ENCODE results near the gene EFCAB9.
"Not testable (repeated sequence)": the region's sequence is repeated elsewhere in the genome, so short reads cannot be mapped to it uniquely, and the experiment has no call there.

EFCAB9 gene

DNA sequence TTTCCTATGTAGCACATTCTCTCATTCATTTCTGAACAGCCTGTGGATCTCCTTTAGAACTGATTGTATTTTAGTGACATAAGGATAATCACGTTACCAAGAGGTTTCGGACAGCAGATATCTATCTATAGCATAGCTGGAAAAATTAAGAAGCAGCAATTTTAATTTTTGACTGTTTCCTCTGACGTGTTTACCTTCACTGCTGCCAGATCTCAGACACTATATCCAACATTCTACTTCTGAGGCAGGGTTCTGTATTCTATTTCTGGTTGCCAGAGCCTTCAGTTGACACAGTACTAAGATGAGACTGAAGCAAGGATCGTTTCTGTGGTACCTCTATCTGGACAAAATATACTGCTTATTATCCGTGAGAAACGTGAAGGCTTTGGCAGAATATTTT is at the start of gene EFCAB9:
Gene EFCAB9, plus strand, starts transcription at position 301 of the 400 bp plus-strand sequence. Its CDS starts 1 bp downstream, at position 302.
- no peak for DNase-seq

DNA sequence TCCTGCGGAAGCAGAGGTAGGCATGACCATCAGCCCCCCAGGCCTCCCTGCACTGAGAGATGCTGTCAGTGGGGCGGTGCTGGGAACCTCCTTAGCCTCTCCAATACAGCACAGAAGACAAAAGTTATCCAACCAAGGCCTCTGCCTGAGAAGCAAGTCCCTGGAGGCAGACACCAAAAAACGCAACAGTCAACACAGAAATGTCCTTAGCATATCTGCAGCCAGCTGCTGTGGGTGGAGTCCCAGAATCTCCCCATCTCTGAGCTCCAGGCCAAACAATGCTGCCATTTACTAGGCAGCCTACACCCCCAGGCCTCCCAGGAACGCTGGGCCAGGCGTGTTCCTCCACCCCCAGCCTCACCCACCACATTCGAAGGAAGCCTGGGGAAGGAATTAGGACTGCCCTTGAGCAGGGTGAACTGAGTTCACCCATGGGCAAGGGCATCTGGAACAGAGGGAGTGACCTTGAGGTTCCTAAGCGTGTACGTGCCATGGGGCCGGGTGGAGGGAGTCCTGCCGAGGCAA is 49.6 kb upstream of the EFCAB9 start:
- no peak for DNase-seq

DNA sequence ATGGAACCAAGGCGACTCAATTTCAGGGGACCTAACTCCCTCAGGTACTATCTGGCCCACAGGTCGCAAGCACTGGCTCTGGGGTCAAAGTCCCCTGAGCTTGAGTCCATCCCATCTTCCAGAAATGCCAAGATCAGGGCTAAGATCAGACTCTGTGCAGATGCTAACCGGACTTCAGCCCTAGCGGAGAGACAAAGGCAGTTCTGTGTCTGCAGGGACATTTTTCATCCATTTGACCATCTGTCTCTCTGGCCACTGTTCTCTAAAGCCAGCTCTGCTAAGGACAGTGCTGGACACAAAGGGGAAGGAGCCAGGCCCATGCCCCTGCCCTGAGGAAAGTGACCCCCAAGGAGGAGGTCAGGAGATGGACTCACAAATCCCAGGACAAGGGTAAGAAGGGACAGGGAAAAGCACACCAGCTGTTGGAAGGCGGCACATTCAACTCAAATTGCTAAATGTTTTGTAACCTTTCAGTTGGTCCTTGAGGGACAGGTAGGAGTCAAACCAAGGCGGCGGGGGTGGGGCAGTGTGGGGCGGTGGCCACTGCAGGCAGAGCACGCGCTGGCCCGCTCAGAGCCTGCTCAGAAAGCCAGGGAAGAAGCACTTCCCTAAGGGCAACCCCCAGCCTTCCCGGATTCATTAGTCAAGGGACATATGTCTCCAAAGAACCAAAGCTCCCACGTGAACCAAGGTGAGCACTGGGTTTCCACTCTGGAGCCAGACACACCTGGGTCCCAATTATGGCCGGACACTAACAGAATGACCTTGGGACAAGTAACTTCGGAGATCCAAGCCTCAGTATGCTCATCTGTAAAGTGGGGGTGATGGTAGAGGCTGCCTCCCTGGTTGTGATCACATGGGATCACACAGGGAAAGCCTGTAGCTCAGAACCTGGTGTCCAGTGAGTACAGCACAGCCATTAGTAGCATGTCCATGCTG is 48.8 kb upstream of the EFCAB9 start:
- no peak for DNase-seq

DNA sequence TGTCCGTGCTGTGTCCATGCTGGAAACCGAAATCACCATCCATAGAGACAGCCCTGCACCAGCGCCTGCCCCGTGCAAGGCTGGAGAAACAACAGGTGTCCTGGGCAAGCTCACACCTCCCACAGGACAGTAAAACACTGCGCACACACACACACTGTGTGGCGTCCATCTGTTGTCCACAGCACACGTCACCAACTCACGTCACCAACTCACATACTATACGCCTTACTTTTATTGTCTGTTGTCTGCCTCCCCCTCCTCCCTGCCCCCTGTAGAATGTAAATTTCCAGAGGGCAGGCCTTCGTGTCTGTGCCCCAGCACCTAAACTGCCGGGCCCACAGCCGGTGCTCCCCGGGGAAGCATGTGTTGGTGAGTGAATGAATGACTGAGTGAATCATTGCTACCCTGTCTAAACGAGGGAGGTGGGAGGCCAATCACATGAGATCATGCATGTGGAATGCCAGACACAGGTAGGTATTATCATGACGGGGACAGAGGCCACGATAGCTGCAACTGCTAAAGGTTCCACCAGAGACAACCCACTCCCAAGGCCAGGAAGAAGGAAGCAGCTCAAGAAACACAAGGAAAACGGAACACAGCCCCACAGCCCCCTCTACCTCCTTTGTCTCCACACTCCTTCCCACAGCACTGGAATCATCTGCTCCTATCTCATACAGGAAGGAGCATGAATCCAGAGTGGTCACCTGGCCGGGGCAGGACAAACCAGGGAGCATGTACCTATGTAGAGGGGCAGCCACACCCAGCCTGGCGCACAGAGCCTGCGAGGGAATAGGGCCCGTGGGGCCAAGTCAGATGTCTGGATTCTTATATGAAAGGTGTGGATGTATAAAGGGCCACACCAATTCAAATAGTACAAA is 47.9 kb upstream of the EFCAB9 start:
- no peak for DNase-seq

DNA sequence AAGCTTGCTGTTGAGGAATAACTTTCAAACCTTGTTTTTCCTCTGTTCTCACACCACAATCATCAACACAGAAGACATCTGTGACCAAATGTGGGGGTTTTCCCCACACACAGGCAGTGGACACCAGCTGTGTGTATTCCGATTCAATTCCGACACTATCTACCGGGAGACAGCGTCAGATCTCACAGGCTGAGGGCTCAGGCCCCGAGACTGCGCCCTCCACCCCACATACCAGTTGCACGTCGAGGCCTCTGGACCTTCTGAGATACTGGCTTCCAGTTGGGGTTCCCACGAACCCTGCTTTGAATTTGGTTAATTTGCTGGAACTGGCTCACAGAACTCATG is 47.3 kb upstream of the EFCAB9 start:
- DNase-seq = no peak

DNA sequence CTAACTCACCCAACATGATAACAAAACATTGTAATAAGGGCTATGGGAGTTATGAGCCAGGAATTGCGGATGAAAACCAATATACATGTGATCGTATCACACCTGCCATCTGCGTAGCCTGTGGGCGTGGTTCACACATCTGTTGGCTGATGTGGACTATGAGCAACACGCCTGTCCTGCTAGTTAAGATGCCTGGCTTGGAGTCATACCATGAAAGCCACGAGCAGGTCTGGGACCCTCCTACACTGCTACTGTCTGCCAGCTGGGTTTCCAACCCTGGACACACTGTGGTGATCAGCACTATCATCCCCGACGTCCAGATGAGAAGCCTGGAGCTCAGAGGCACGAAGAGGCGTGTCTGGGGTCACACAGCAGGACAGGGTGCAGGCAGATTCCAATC is 46.1 kb upstream of the EFCAB9 start:
- no peak for DNase-seq

DNA sequence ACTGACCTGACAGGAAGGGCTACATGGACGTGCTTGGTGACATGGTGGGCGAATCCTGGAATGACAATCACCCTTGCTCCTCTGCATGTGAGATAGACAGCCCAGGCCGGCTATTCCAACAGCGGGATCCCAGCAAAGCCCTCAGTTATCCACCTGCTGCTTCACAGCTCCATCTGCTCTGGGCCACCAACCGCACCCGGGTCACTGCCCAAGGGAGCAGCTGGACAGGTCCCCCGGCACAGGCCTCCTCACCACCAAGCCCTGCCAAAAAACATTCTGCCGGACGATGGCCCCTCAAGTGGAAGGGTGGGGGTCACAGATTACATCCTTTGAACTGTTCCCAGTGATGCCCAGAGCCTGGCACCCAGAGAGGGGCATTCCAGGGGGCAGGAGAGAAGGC is 45.6 kb upstream of the EFCAB9 start:
- DNase-seq = no peak

DNA sequence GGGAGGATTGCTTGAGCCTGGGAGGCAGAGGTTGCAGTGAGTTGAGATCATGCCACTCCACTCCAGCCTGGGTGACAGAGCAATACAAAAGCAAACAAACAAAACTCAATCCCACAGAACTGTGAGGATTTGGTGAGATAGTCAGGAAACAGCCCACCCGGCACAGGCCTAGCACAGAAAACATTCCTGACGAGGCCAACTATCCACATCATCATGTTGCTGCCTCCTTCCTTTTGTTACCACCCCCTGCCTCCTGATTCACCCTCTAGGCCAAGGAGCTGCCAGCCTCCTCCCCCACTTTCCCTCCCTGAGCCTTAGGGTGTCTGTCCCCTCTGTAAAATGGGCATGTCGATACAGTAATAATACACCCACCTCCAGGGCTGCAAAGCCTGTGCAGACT is 44.9 kb upstream of the EFCAB9 start:
- no peak for DNase-seq

DNA sequence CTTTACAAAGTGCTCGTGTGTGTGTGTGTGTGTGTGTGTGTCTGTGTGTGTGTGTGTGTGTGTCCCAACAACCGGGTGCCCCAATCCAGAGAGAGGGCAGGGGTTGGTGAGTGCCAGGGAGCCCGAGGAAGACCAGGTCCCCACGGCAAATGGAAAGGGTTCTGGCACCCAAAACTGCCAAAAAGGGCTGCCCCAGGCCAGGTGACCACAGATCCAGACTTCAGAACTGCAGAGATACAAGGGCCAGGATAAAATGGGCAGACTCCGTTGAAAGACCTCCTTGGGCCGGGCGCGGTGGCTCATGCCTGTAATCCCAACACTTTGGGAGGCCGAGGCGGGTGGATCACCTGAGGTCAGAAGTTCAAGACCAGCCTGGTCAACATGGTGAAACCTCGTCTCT is 44.5 kb upstream of the EFCAB9 start:
- not testable (repeated sequence) for DNase-seq

DNA sequence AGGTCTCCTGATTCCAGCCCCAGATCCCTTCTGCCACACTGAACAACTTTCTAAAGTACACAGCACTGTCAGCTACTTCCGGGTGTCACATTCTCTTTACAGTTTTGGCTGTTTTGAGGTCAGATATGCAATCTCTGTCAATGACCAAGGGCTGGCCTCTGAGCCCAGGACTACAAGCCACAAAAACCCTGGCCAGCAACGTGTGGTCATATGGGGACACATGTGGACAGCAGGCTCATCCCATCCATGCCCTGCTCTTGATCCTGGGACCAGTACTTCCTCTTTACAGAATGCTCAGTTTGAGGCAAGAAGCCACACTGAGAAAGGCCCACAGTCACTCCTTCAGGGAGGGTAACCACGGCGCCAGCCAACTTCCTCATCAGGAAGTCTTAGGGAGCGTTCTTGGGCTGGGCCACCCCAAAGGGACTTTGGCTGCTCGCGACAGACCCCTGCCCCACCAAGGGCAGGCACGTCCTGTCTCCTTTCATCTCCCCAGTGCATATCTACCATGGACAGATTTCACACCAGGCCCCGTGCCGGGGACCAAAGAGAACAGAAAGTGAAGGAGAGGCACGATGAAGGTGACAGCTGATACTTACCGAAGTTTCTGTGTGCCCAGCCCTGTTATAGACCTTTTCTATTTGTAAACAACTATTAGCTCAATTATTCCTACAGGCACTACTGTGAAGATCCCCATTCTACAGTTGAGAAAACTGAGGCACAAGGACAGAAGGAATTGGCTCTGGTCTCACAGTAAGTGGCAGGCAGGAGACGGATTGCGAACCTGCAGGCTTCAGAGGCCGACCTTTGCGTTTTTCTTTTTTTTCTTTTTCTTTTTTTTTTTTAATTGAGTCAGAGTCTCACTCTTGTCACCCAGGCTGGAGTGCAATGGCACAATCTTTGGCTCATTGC is 43.2 kb upstream of the EFCAB9 start:
- DNase-seq = peak; percentile 34

DNA sequence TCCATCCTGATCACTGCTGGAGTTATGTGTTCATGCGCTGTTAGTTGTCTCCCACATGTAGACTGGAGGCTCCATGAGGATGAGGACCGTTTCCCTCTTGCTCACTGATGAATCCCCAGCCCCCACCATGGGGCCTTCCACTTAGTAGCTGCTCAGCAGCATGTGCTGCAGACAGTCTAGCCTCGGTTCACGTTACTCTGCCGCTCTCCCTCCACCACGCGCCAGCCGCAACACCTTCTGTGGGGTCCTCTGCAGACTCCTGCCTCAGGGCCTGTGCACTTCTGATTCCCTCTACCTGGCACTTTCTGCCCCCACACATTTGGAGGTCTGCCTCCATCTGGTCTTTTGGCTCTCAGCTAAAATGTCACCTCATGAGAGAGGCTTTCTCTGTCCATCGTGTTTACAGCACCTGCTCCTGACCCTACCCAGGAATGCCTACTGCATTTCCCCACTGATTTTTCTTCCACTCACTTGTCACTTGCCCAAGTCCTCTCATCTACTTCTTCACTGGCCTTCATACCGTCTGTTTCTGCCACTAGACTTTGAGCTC is 42.2 kb upstream of the EFCAB9 start:
- DNase-seq = no peak

DNA sequence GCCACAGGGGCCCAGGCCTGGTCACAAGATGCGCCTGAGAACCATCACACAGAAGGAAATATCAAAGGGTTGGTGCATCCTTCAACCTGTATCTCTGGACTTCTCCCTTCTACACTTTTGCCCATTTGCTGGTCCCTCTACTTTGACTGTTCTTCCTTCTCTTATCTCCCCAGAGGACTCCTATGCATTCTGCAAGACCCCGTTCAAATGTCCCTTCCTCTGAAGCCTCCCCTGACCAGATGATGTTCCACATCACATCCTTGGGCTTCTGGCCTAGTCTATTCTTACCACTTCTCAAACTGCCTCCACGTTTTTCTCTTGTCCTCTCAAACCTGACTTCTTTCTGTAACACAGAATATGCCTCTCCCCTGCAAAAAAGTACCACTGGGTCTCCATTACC is 40.3 kb upstream of the EFCAB9 start:
- no peak for DNase-seq

DNA sequence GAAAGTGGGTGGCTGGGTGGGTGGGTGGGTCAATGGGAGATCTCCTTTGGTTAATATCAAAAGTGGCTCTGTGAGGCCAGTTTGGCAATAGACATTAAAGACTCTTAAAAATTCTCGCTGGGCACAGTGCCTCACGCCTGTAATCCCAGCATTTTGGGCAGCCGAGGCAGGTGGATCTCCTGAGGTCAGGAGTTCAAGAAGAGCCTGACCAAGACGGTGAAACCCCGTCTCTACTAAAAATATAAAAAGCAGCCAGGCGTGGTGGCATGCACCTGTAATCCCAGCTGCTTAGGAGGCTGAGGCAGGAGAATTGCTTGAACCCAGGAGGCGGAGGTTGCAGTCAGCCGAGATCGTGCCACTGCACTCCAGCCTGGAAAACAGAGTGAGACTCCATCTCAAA is 38.9 kb upstream of the EFCAB9 start:
- not testable (repeated sequence) for DNase-seq

DNA sequence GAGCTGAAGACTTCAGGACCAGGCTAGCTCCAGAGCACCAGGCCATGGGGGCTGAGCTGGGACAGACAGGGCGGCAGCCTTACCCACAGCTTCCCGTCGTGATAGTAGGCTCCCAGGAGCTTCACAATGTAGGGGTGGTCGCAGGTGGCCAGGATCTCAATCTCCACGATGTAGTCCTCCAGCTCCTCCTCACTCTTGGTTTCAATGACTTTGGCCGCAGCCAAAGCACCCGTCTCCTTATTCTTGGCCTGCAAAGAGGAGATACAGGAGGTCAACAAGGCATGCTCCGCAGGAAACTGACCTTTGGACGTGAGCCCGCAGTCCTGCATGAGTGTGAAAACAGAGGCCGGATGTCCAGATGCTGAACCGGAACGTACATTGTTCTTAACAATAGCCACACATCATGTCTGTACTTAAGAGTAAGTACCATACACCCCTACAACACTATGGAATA is 37.4 kb upstream of the EFCAB9 start:
- no peak for DNase-seq

DNA sequence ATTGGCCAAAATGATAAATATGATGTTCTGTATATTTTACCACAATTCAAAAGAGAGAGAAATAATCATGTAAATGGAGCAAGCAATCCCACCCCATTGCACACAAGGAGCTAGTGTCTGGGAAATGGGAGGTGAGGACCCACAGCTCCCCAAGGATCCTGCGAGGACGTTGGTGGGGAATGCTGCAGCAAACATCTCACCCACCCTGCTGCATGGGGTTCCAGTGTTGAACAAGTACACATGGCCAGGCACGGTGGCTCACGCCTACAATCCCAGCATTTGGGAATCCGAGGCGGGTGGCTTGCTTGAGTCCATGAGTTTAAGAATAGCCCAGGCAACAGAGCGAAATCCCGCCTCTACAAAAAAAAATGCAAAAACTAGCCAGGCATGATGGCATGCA is 35.0 kb upstream of the EFCAB9 start:
- no peak for DNase-seq

DNA sequence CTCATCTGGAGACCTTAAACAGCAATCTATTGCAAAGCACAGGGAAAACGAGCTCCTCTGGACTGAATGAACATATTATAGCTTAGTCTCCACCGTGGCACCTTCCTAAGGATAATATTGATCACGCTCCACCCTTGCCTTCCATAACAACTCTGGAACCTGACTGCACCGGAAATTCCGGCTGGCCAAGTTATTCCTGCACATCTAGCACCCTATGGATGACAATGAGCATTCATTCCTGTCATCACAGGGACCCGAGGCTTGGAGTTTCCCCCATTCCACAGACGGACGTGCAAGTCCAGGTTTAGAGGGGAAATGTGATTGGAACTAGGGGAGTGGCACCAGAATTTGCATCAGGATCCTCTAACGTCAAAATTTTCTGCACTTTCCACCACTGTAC is 33.5 kb upstream of the EFCAB9 start:
- no peak for DNase-seq

DNA sequence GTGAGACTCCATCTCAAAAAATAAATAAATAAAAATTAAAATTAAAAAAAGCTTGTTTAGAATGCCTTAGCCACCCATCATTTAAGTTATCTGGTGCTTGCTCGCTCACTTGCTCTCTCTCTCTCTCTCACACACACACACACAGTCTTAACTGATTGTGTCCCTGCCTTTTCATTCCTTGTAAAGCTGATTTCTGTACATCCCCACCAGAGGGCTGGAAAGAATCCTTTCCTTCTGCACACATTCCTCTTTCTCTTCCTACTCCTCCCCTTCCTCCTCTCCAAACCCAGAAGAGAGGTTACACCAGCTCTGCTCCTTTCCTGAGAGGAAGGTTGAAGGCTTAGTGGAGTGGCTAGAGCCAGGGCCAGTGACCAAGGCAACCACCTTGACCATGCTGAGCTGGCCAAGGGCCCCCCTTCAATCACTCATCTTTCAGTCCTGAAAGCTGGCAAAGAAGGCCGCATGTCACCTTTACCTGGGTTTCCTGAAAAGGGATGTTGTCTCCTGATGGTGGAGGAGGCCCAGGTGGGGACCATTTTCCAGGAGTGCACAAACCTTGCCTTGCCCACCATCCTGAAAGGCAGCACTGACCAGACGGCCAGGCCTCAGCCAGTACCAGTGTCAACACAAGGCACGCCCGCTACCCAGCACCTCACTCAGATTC is 31.5 kb upstream of the EFCAB9 start:
- DNase-seq = no peak

DNA sequence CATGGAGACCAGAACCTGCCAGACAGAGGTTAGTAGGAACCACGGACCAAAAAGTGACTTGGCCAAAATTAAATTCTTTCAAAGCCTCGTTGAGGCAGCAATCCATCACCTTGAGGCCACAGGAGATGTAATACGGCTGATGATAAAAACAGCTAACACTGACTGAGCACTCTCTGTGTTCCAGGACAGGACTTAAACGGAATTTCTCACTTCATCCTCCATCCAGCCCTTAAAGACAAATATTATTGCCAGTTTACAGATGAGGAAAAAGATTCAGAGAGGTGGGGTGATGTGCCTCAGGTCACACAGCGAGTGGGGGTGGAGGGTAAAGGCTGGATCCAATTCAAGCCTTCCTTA is 31.0 kb upstream of the EFCAB9 start:
- no peak for DNase-seq

DNA sequence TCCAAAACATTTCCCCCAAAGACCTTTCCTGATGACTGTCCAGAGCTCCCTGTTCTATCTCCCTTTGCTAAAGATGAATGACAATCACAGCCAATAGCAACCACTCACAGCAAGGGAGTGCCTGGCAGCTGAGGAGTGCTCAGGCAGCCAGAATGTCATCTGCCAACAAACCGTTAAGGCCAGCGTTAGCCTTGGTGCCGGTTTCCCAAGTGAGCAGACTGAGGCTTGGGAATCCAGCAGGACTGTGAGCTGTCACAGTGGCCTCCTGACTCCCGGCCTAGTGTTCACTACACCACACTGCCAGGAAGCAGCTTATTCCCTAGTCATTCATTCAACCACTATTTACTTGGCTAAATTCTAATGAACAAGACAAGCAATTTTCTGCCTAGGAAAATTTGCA is 30.6 kb upstream of the EFCAB9 start:
- DNase-seq = no peak

DNA sequence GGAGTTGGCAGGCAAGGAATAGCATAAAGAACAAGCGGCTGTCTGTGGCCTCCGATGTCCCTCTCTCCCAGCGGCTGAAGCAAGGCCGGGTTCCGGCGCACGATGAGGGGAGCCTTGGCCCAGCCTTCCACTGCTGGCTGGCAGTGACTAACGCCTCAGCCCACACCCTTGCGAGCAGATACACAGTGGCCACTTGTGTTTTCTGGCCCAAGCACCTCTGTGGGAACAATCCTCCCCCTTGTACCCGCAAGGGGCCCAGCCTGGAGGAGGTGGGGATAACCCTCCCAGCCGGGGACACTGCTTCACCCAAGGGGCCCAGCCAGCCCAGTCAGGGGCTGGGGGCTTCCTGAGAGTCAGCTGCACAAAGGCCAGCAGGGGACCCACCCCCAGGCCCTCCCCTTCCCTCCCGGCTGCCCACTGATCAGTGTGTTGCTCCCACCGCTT is 29.2 kb upstream of the EFCAB9 start:
- no peak for DNase-seq

DNA sequence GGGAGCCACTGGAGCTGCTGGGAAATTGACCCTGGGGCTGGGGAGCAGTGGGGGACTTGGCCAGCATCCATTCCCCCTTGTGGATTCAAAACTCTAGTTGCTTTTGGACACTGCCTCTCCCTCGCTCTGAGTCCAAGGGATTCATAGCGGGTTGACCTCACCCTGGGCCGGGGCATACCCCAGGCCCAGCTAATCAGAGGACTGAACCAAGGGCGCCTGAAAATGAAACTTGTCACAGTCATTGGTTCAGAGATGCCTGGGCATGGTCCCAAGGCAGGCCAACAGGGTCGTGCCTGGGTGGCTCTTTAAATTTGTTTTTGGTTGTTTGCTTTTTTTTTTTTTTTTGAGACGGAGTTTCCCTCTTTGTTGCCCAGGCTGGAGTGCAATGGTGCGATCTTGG is 28.5 kb upstream of the EFCAB9 start:
- DNase-seq = no peak
